BLaER1 (cell line): ENCODE results near the gene GCSAML.

ENCODE experiments used
- H3K27ac ChIP-seq: shearing (Covaris generic); formaldehyde crosslinking; 2 replicates; pipeline ENCODE4 v1.8.1; 2022
- H3K27me3 ChIP-seq: shearing (Covaris generic); formaldehyde crosslinking; 2 replicates; pipeline ENCODE4 v1.8.1; 2022
- H3K36me3 ChIP-seq: shearing (Covaris generic); formaldehyde crosslinking; 2 replicates; pipeline ENCODE4 v1.8.1; 2022
- H3K4me1 ChIP-seq: shearing (Covaris generic); formaldehyde crosslinking; 2 replicates; pipeline ENCODE4 v1.8.1; 2022
- H3K4me2 ChIP-seq: shearing (Covaris generic); formaldehyde crosslinking; 2 replicates; pipeline ENCODE4 v1.8.1; 2022
- H3K4me3 ChIP-seq: shearing (Covaris generic); formaldehyde crosslinking; 2 replicates; pipeline ENCODE4 v1.8.1; 2022
- H3K9ac ChIP-seq: shearing (Covaris generic); formaldehyde crosslinking; 2 replicates; pipeline ENCODE4 v1.8.1; 2022
- H3K9me3 ChIP-seq: shearing (Covaris generic); formaldehyde crosslinking; 2 replicates; pipeline ENCODE4 v1.8.1; 2022
- H4K20me1 ChIP-seq: shearing (Covaris generic); formaldehyde crosslinking; 2 replicates; pipeline ENCODE4 v1.8.1; 2022
- Cebpa-rat ChIP-seq: shearing (Covaris generic); IDR thresholded peaks from 2 replicates; pipeline ENCODE4 v1.8.1; 2022

Gene GCSAML

GRCh38 chr1:247561711-247562110, 12.8 kb downstream of the GCSAML start:
- no peaks in the 10 kb centered on the region for H4K20me1 ChIP-seq
- H3K36me3 ChIP-seq, result no peaks in the 10 kb centered on the region
- H3K4me2 ChIP-seq, result no peak overlapping the region

GRCh38 chr1:247562198-247562597, 13.3 kb downstream of the GCSAML start:
- Histone ChIP-seq H3K4me1 (no peaks in the 10 kb centered on the region), H3K36me3 (no peaks in the 10 kb centered on the region), H3K4me3 (no peak overlapping the region), H4K20me1 (no peaks in the 10 kb centered on the region), H3K9me3 (no peaks in the 10 kb centered on the region), H3K27ac (no peak overlapping the region), H3K4me2 (no peak overlapping the region), H3K9ac (no peak overlapping the region), H3K27me3 (no peaks in the 10 kb centered on the region)
- TF ChIP-seq Cebpa-rat, result no peak

More at GRCh38 chr1:247561711-247562110, 12.8 kb downstream of the GCSAML start:
- no peaks in the 10 kb centered on the region for H3K27me3 ChIP-seq
- no peaks in the 10 kb centered on the region for H3K4me1 ChIP-seq
- H3K9me3 ChIP-seq, result no peaks in the 10 kb centered on the region
- H3K27ac ChIP-seq, result no peak overlapping the region
- no peak overlapping the region for H3K9ac ChIP-seq
- no peak overlapping the region for H3K4me3 ChIP-seq
- no peak for TF ChIP-seq Cebpa-rat

GRCh38 chr1:247574236-247574635, 25.3 kb downstream of the GCSAML start:
- no peak for TF ChIP-seq Cebpa-rat
- no peaks in the 10 kb centered on the region for H3K36me3 ChIP-seq
- H3K4me3 ChIP-seq, result no peak overlapping the region
- H4K20me1 ChIP-seq, result no peaks in the 10 kb centered on the region
- no peaks in the 10 kb centered on the region for H3K4me1 ChIP-seq
- no peak overlapping the region for H3K27ac ChIP-seq
- H3K9me3 ChIP-seq, result no peaks in the 10 kb centered on the region
- H3K4me2 ChIP-seq, result no peak overlapping the region
- H3K27me3 ChIP-seq, result no peaks in the 10 kb centered on the region
- H3K9ac ChIP-seq, result no peak overlapping the region

- Histone ChIP-seq H3K4me3 (no peak overlapping the region), H3K36me3 (no peaks in the 10 kb centered on the region), H4K20me1 (no peaks in the 10 kb centered on the region), H3K4me2 (no peak overlapping the region), H3K27ac (no peak overlapping the region), H3K9ac (no peak overlapping the region), H3K4me1 (no peaks in the 10 kb centered on the region), H3K9me3 (no peaks in the 10 kb centered on the region), H3K27me3 (no peaks in the 10 kb centered on the region)
- no peak for TF ChIP-seq Cebpa-rat
Observed at GRCh38 chr1:247574664-247575063, 25.7 kb downstream of the GCSAML start.

GRCh38 chr1:247576514-247576913, 27.6 kb downstream of the GCSAML start:
- Histone ChIP-seq H3K4me2 (no peak overlapping the region), H3K4me3 (no peak overlapping the region), H3K9me3 (no peaks in the 10 kb centered on the region), H3K36me3 (no peaks in the 10 kb centered on the region), H3K9ac (no peak overlapping the region), H3K27me3 (no peaks in the 10 kb centered on the region), H3K27ac (no peak overlapping the region), H3K4me1 (no peaks in the 10 kb centered on the region), H4K20me1 (no peaks in the 10 kb centered on the region)
- TF ChIP-seq Cebpa-rat, result no peak

GRCh38 chr1:247578946-247579460, 30.1 kb downstream of the GCSAML start:
- H3K27ac ChIP-seq, result no peak overlapping the region
- H3K36me3 ChIP-seq, result no peaks in the 10 kb centered on the region
- no peak overlapping the region for H3K4me2 ChIP-seq
- no peak overlapping the region for H3K4me3 ChIP-seq
- H3K4me1 ChIP-seq, result no peaks in the 10 kb centered on the region
- H3K27me3 ChIP-seq, result no peaks in the 10 kb centered on the region
- TF ChIP-seq Cebpa-rat, result no peak
- no peak overlapping the region for H3K9ac ChIP-seq
- H4K20me1 ChIP-seq, result no peaks in the 10 kb centered on the region
- H3K9me3 ChIP-seq, result no peaks in the 10 kb centered on the region

- no peaks in the 10 kb centered on the region for H4K20me1 ChIP-seq
- H3K36me3 ChIP-seq, result no peaks in the 10 kb centered on the region
- no peak within 1 kb of the TSS for H3K27ac ChIP-seq
- no peak for TF ChIP-seq Cebpa-rat
- no peak within 1 kb of the TSS for H3K4me2 ChIP-seq
- H3K4me1 ChIP-seq, result no peaks in the 10 kb centered on the region
- no peaks in the 10 kb centered on the region for H3K27me3 ChIP-seq
- H3K4me3 ChIP-seq, result no peak within 1 kb of the TSS
- no peaks in the 10 kb centered on the region for H3K9me3 ChIP-seq
- no peak within 1 kb of the TSS for H3K9ac ChIP-seq
Observed at GRCh38 chr1:247588060-247588459, 39.1 kb downstream of the GCSAML start, which contains the start of gene OR2G2. OR2G2 (plus strand) TSS chr1:247588360; CDS start chr1:247588360, 0 bp downstream.

- TF ChIP-seq Cebpa-rat, result no peak
Observed at GRCh38 chr1:247605286-247605685, 56.4 kb downstream of the GCSAML start, which contains the start of gene OR2G3. OR2G3 (plus strand) TSS chr1:247605586; CDS start chr1:247605586, 0 bp downstream.

GRCh38 chr1:247613405-247613804, 64.5 kb downstream of the GCSAML start:
- H3K27me3 ChIP-seq, result no peaks in the 10 kb centered on the region
- TF ChIP-seq Cebpa-rat, result no peak
- H3K4me3 ChIP-seq, result no peak overlapping the region
- H3K36me3 ChIP-seq, result no peaks in the 10 kb centered on the region
- no peak overlapping the region for H3K9ac ChIP-seq
- no peaks in the 10 kb centered on the region for H4K20me1 ChIP-seq
- no peaks in the 10 kb centered on the region for H3K4me1 ChIP-seq
- no peak overlapping the region for H3K27ac ChIP-seq
- H3K9me3 ChIP-seq, result no peaks in the 10 kb centered on the region
- H3K4me2 ChIP-seq, result no peak overlapping the region

More at GRCh38 chr1:247605286-247605685, 56.4 kb downstream of the GCSAML start, which contains the start of gene OR2G3:
- Histone ChIP-seq H3K9ac (no peak within 1 kb of the TSS), H3K4me3 (no peak within 1 kb of the TSS), H3K4me1 (no peaks in the 10 kb centered on the region), H4K20me1 (no peaks in the 10 kb centered on the region), H3K36me3 (no peaks in the 10 kb centered on the region), H3K27ac (no peak within 1 kb of the TSS), H3K27me3 (no peaks in the 10 kb centered on the region), H3K9me3 (no peaks in the 10 kb centered on the region), H3K4me2 (no peak within 1 kb of the TSS)

GRCh38 chr1:247614625-247615024, 65.7 kb downstream of the GCSAML start:
- no peaks in the 10 kb centered on the region for H3K9me3 ChIP-seq
- H3K9ac ChIP-seq, result no peak overlapping the region
- no peaks in the 10 kb centered on the region for H3K4me1 ChIP-seq
- H4K20me1 ChIP-seq, result no peaks in the 10 kb centered on the region
- H3K27ac ChIP-seq, result no peak overlapping the region
- H3K4me3 ChIP-seq, result no peak overlapping the region
- TF ChIP-seq Cebpa-rat, result no peak
- no peaks in the 10 kb centered on the region for H3K36me3 ChIP-seq
- H3K4me2 ChIP-seq, result no peak overlapping the region
- H3K27me3 ChIP-seq, result no peaks in the 10 kb centered on the region
